Measurements from ENCODE around the gene SGO1. TPM values are rescaled to one million over a fixed set of nuclear protein-coding genes. Genes with fewer than 3 reads are reported as not detected.
A peak's percentile ranks its signal among the peaks of the same experiment; 100 is the strongest.

The SGO1 gene
- total and polyA plus RNA-seq, 12 donors, result 0.13 to 4.2 (median 0.56) TPM; not detected in 2

- no peak for DNase-seq
- Histone ChIP-seq H3K9me3 (replicated peaks in 1 of 3) (no peaks in the 10 kb centered on the region), H3K4me3 (no peak overlapping the region), H3K27ac (no peak overlapping the region), H3K27me3 (no peaks in the 10 kb centered on the region), H3K36me3 (replicated peaks in 1 of 2) (no peaks in the 10 kb centered on the region), H3K4me1 (replicated peaks in 1 of 2) (no peaks in the 10 kb centered on the region)
- no peak for TF ChIP-seq CTCF (IDR thresholded peaks at IDR 0.05)
- no peak for TF ChIP-seq POLR2A (IDR thresholded peaks at IDR 0.05)
- WGBS, 4 donors, result 71 to 90% (median 86%) methylated on average over 1 of the region's 1 CpG
- intact Hi-C loops (cut with DNase I), result no loop called here
Measured at GRCh38 chr3:20230954-20231353, 44.9 kb upstream of the SGO1 start.

- Histone ChIP-seq H3K36me3 (replicated peaks in 1 of 2) (no peaks in the 10 kb centered on the region), H3K27me3 (no peaks in the 10 kb centered on the region), H3K4me3 (no peak overlapping the region), H3K9me3 (replicated peaks in 1 of 3) (no peaks in the 10 kb centered on the region), H3K4me1 (replicated peaks in 1 of 2) (no peaks in the 10 kb centered on the region), H3K27ac (no peak overlapping the region)
- TF ChIP-seq POLR2A (IDR thresholded peaks at IDR 0.05) (no peak), CTCF (IDR thresholded peaks at IDR 0.05) (peak in 4 of 6 experiments; percentile 16 to 32 (median 22))
- intact Hi-C loops (cut with DNase I), result no loop called here
- 26 to 40% (median 34%) methylated on average over 2 of the region's 2 CpGs for WGBS, 4 donors
- no peak for DNase-seq
Measured at GRCh38 chr3:20225769-20226168, 39.8 kb upstream of the SGO1 start.

- WGBS, 4 donors, result 63 to 77% (median 75%) methylated on average over 2 of the region's 2 CpGs
- H3K4me1 ChIP-seq (replicated peaks in 1 of 2), result no peaks in the 10 kb centered on the region
- H3K36me3 ChIP-seq (replicated peaks in 1 of 2), result no peaks in the 10 kb centered on the region
- no peaks in the 10 kb centered on the region for H3K27me3 ChIP-seq
- no peak overlapping the region for H3K27ac ChIP-seq
- no peak overlapping the region for H3K4me3 ChIP-seq
- no peak for DNase-seq
- intact Hi-C loops (cut with DNase I), result no loop called here
- no peaks in the 10 kb centered on the region for H3K9me3 ChIP-seq (replicated peaks in 1 of 3)
- no peak for TF ChIP-seq POLR2A (IDR thresholded peaks at IDR 0.05)
- TF ChIP-seq CTCF (IDR thresholded peaks at IDR 0.05), result no peak
Measured at GRCh38 chr3:20222274-20222673, 36.3 kb upstream of the SGO1 start.

- TF ChIP-seq POLR2A (IDR thresholded peaks at IDR 0.05) (no peak), CTCF (IDR thresholded peaks at IDR 0.05) (no peak)
- Histone ChIP-seq H3K36me3 (replicated peaks in 1 of 2) (no peaks in the 10 kb centered on the region), H3K4me1 (replicated peaks in 1 of 2) (no peaks in the 10 kb centered on the region), H3K27ac (no peak overlapping the region), H3K27me3 (no peaks in the 10 kb centered on the region), H3K9me3 (replicated peaks in 1 of 3) (no peaks in the 10 kb centered on the region), H3K4me3 (no peak overlapping the region)
- 41 to 48% (median 45%) methylated on average over 3 of the region's 3 CpGs for WGBS, 4 donors
- intact Hi-C loops (cut with DNase I), result no loop called here
- no peak for DNase-seq
Measured at GRCh38 chr3:20218215-20218614, 32.2 kb upstream of the SGO1 start.

Measured in adrenal gland (tissue), 12 donors.